ENCODE measurements around the gene MEMO1. TPM values are rescaled to one million over a fixed set of nuclear protein-coding genes. Genes with fewer than 3 reads are reported as not detected.
"Not testable (repeated sequence)": the region's sequence is repeated elsewhere in the genome, so short reads cannot be mapped to it uniquely, and the experiment has no call there.

Gene MEMO1
- polyA plus RNA-seq, 3 donors: 35.4 to 38.3 (median 37.5) TPM

DNA sequence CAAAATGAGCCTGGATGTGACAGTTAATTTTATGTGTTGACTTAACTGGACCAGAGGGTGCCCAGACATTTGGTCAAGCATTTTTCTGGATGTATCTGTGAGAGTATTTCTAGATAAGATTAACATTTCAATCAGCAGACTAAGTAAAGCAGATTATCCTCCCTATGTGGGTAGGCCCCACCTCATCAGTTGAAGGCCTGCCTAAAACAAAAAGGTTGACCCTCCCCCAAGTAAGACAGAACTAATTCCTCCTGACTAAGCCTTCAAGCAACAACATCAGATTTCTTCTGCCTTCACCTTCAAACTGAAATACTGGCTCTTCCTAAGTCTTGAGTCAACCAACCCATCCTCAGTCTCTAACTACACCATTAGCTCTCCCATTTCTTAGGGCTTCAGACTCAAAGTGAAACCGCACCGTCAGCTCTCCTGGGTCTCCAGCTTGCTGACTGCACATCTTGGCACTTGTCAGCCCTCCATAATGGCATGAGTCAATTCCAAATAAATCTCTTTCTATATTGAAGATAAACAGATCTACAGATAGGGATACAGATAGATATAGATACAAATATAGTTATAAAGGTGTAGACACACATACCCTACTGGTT, 47.9 kb downstream of the MEMO1 start:
- no peak for DNase-seq (ENCODE audit: low read depth in 3 of 3, low spot score in 2 of 3)

DNA sequence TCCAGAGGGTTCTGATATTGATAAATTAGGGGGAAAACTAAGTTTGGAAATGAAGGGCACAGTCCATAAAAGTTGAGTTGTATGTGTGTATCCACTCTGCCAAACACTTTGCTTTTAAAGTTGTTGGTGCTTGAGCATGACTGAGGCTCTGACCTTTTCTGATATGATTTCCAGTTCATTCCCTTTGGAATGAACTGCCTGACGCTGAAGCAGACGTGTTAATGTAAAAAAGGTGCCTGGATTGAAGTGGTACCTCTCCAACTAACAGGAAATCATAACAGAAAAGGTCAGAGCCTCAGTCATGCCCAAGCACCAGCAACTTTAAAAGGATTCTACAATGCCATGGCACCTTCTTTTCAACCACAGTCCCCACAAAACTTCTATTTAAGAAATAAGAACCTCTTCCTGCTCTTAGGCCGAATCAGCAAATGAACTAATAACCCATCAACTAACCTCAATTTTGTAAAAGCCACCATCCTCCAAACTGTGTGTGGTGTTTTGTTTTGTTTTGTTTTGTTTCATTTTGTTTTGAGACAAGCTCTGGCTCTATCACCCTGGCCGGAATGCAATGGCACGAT, 52.6 kb downstream of the MEMO1 start:
- no peak for DNase-seq (ENCODE audit: low read depth in 3 of 3, low spot score in 2 of 3)

DNA sequence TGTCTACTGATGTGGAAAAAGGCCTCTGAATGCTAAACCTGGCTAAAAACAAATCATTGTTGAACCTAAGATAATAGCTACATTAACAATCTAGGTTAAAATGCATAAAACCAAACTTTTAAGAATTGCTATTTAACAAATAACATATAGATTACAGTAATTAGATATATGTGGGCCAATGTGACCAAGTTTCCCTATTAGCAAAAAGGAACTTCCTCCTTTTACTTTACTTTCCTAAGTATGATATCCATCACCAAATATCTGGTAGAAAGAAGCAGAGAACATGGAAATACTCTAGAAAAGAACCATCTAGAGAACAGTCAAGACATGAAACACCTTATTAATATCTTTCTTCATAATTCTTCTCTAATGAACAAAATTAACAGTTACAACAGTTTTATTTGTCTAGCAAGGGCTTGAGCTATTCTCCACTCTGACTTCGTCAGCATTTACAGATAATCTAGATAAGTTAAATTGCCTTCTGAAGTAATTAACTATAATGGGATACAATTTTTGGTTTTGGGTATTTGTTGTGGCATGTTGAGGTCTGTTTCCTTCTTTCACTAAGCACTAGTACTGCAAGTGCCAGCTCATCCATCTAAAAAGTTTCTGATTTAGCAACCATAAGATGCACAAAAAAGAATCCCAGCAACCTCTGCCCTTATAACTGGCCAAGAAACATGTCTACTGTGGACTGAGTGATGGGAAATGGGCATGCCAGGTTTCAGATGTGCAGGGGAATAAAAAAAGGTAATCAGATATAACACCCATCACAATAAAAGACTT, 53.3 kb downstream of the MEMO1 start:
- DNase-seq (ENCODE audit: low read depth in 3 of 3, low spot score in 2 of 3): no peak

DNA sequence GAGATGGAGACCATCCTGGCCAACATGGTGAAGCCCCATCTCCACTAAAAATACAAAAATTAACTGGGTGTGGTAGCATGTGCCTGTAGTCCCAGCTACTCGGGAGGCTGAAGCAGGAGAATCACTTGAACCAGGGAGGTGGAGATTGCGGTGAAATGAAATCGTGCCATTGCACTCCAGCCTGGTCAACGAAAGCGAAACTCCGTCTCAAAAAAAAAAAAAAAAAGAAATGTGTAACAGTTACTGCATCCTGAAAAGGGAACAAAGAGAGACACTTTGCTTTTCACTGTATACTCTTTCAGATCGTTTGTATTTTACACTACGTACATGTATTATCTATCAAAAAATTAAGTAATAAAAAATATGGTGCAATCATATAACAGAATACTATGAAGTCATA, 53.9 kb downstream of the MEMO1 start:
- not testable (repeated sequence) for DNase-seq (ENCODE audit: low read depth in 3 of 3, low spot score in 2 of 3)

DNA sequence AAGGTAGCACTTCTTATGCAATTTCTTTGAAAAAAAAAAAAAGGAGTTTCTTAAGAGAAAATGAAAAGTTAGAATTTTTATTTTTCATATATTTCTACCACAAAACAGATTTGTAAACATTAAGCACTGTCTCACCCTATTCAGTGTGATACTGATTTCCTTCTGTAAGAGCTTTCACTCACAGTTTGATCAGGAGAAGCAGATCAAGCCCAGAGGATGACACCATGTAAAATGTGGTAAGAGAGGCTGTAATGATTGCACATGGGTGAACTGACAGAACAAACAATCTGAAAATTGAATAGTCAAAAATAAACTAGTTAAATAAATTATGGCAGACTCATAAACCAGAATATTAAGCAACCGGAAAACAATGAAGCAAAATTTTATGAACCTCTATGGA, 54.5 kb downstream of the MEMO1 start:
- DNase-seq (ENCODE audit: low read depth in 3 of 3, low spot score in 2 of 3): no peak

DNA sequence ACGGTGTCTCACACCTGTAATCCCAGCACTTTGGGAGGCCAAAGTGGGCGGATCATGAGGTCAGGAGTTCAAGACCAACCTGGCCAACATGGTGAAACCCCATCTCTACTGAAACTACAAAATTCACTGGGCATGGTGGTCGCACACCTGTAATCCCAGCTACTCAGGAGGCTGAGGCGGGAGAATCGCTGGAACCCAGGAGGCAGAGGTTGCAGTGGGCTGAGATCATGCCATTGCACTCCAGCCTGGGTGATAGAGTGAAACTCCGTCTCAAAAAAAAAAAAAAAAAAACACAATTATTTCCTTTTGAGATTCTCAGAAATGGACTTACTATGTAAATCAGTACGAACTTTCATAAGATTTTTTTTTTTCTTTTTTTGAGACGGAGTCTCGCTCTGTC, 57.7 kb downstream of the MEMO1 start:
- DNase-seq (ENCODE audit: low read depth in 3 of 3, low spot score in 2 of 3): not testable (repeated sequence)

DNA sequence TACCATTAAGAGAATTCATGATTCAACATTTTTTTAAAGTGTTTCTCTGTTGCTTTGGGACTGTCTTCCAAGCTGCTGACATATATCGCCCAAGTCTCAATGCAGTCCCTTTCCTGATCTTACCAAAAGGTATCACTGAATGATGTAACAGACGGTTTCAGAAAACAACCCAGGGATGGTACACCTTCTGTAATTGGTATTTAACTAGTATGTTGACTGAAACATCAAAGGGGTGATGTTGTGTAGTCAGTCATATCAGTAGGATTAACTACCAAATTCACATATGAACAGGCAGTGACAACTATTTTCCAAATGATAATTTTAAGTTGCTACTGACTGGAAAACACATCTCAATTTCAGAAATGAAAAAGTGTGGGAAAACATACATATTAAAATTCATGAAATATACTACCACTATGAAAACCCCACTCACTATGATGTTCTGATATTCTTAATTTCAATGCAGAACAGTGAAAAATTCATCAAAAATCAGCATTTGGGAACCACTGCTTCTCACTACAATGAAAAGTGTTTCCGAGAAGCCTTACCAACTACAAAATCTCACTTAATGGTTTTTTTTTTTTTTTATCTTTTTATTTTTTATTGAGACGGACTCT, 59.8 kb downstream of the MEMO1 start:
- no peak for DNase-seq (ENCODE audit: low read depth in 3 of 3, low spot score in 2 of 3)

DNA sequence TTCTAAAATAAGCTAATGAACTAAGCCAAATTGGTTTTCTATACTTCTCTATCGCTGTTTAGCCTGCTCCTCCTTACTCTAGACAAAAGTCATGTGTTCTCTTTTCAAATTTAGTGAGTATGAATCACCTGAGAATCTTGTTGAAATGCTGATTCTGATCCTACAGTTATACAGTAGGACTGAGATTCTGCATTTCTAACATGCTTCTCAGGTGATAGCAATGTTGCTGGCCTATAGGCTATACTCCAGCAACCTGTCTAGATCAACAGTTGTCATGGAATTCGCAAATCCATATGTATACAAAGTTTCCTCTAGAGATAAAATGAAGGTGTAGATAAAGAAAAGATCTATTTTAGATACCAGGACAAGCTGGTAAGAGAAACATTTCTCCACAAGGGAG, 62.9 kb downstream of the MEMO1 start:
- DNase-seq (ENCODE audit: low read depth in 3 of 3, low spot score in 2 of 3): no peak

DNA sequence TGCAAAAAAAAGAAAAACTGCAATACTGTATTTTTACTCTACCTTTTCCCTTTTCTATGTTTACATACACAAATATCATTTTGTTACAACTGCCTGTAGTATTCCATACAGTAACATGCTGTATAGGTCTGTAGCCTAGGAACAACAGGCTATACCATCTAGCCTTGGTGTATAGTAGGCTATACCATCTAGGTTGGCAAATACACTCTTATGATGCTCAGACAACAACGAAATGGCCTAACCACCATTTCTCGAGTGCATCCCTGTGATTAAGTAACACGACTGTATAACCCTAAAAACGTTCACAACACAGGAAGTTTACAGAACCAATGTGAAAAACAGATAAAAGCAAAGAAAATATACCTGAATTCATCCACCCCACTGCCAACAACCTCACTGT, 64.0 kb downstream of the MEMO1 start:
- no peak for DNase-seq (ENCODE audit: low read depth in 3 of 3, low spot score in 2 of 3)

DNA sequence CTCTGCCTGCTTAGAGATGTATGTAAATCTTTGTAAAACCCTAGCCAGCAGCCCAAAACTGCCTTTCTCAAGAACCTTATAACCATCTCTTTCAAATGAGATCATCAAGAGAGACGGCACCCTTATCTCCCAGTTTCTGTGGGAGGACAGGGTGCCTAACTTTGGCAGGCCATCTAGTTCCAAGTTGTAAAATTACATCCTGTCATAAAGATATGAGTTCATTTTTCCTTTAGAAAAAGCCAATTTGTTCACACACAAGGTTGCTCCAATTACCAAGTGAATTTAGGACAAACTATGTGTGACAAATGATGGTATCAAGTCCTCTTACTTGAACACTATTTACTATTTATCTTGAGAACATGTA, 65.3 kb downstream of the MEMO1 start:
- DNase-seq (ENCODE audit: low read depth in 3 of 3, low spot score in 2 of 3): no peak

DNA sequence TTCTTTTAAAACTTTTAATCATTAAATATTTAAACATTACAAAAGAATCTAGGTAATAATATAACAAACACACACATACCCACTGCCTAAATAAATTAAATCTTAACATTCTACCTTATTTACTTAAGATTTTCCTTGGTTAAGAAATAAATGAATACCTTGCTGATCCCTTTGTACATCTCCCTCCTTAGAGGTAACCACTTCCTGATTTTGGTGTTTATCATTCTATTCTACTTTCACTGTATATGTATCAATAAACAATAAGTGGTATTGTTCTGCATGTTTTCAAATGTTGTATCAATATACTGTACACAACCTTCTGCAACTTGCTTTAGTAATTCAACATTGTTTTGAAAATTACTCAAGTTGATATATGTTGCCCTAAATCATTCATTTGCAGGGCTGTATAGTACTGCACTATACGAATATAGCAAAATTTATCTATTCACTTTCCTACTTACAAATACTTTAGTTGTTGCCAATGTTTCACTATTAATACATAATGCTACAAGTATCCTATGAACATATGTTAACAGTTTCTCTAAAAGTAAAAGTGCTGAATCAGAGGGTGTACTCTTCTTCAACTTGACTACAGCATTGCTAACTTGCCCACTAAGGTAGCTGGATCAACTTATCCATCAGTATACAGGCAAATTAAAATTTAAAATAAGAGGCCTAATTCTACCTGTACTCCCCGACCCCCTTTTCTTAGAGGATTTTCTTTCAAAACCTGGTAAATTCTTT, 65.8 kb downstream of the MEMO1 start:
- DNase-seq (ENCODE audit: low read depth in 3 of 3, low spot score in 2 of 3): no peak

DNA sequence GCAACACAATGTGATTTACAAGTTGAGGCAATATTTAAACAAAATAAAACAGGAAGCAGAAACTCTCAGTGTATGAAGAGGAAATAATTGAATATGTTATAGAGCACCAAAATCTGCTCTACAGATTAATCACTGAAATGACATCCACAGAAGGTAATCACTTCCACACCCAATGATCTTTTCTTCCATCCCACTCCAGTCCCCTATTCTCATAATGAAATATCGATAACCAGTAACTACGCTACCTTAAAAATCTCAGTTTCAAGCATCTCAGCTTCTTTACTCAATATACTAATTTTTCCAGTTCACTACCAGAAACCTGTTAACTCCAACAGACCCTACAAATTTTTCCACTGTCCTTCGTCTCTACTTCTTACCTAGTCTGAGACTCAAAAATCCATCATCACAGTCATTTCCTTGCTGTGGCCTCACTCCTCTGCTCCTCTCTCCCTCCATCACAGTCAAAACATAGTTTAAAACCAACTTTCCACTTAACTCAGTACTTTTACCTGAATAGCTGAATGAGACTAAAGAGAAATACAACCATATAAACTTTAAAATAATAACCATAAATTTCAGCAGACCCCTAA, 67.1 kb downstream of the MEMO1 start:
- DNase-seq (ENCODE audit: low read depth in 3 of 3, low spot score in 2 of 3): no peak

DNA sequence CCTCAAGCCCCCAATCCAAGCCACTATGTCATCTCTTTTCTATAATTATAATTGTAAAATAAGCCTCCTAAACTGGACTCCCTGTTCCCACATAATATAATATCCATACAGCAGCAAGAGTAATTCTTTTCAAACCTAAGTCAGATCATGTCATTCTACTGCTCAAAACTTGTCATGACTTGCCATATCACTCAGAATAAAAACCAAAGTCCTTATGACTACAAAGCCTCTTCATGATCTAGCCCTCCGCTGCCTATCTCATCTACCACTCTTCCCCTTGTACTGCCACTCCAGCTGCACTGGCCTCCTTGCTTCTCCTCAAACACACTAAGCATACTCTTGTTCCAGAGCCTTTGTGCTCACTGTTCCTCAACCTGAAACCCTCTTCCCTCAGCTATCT, 69.9 kb downstream of the MEMO1 start:
- no peak for DNase-seq (ENCODE audit: low read depth in 3 of 3, low spot score in 2 of 3)

DNA sequence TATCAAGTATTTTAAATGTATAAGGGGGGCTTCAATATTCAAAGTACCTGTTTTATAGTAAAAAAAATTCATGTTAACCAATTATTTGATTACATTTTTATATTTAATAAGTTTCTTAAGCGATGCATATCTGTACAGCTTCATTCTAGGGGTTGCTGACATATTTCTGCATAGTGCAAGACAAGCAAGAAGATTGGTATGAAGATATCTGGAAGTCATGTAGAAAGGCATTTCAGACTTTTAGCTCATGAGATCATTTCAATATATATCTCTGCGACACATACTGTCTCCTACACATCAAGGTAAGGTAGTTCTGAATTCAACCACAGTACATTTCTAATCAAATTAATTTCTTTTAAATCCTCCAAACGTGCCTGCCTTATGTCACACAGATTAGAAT, 73.1 kb downstream of the MEMO1 start:
- DNase-seq (ENCODE audit: low read depth in 3 of 3, low spot score in 2 of 3): no peak

DNA sequence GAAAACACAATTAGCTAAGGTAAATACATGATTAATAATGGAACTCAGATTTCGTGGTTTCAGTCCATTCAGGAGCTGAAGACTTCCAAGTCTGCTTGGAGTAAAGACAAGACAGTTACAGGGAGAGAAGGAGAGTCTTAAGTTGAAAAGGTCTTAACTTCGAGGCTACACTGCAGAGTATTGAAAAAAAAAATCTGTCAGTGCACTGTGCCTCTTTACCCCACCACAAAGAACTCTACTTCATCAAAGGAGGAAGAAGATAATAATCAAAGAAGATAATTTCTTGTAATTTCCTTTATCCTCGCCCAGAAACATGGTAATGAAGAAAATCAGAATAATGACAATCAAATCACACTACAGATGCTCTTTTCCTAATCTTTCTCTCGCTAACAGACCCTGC, 75.4 kb downstream of the MEMO1 start:
- DNase-seq (ENCODE audit: low read depth in 3 of 3, low spot score in 2 of 3): no peak

DNA sequence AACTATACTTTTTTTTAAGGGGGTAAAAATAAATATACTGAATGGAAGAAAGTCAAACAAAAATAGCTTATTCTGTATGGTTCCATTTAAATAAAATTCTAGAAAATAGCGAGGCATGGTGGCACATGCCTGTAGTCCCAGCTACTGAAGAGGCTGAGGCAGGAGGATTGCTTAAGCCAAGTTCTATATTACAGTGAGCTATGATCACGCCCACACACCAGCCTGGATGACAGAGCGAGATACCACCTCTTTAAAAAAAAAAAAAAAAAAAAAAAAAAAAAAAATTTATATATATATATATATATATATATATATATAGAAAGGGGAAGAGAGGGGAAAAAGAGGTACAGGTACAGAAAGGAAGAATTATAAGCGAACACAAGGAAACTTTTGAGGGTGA, 77.7 kb downstream of the MEMO1 start:
- no peak for DNase-seq (ENCODE audit: low read depth in 3 of 3, low spot score in 2 of 3)

DNA sequence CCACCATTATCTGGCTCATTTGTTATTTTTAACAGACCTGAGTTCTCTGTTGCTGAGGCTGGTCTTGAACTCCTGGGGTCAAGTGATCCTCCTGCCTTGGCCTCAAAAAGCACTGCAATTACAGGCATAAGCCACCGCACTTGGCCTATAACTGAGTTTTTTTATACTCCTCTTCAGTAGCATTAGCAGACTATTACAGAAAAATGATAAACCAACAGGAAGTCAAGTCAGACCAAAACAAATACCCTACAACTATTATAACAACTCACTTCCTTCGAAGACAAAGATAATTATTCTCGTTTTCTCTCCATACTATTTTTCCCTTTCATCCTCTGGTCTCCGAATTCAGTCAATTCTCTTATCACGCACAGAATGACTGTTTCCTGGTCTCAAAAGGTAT, 78.2 kb downstream of the MEMO1 start:
- DNase-seq (ENCODE audit: low read depth in 3 of 3, low spot score in 2 of 3): no peak

DNA sequence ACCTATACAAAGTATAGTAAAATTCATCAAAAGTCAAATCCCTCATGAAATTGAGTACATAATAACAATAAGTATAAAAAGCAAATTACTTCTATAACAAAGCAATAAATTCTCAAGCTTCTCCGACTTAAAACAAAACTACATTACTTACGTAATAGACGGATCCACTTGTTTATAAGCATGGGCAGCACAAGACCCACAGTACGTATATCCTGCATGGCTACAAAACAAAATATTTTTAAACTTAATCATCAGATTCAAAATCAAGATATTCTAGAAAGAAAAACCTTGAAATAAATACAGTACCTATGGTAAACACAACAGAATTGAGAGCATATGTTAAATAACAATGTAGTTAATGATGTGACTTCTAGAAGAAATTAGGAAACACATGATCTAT, 78.9 kb downstream of the MEMO1 start:
- no peak for DNase-seq (ENCODE audit: low read depth in 3 of 3, low spot score in 2 of 3)

DNA sequence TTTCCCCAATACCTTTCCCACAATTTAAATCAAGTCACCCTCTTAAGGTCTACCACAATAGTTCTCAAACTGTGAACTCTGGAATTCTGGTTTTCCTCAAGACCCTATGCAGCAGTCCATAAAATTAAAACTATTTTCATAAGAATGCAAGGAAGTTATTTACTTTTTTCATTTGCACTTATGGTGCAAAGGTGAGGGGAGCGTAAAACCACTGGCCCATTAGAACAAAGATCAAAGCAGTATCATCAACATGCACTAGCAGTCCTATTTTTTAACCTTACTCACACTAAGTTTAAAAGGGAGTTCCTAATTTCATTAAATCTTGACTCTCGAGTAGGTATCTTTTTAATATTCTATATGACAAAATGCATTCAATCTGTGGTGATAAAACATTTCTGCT, 85.3 kb downstream of the MEMO1 start:
- DNase-seq (ENCODE audit: low read depth in 3 of 3, low spot score in 2 of 3): no peak

DNA sequence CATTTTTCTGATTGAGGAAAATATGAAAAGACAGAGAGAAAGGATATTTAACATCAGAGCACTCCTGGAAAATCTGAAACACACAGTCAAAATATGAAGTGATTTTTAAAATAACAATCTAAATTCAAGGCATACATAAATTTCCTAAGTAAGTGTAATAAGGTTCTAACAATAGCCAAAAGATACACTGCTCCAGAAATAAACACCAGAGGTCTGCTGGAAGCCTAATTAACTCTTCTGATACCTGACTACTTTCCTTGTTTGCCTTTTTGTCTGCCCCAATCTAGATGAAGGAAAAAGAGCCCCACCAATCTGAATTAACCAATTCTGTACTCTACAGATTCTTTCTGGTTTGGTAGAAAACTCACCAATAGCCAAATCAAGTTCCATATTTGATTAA, 87.1 kb downstream of the MEMO1 start:
- DNase-seq (ENCODE audit: low read depth in 3 of 3, low spot score in 2 of 3): no peak

Measured in right renal cortex interstitium (tissue), 3 donors.